ENCODE measurements around the gene MRTFA. TPM values are rescaled to one million over a fixed set of nuclear protein-coding genes. Genes with fewer than 3 reads are reported as not detected.

The MRTFA gene
- total RNA-seq, 1 donor from 2014 or later = 52.8 TPM

DNA sequence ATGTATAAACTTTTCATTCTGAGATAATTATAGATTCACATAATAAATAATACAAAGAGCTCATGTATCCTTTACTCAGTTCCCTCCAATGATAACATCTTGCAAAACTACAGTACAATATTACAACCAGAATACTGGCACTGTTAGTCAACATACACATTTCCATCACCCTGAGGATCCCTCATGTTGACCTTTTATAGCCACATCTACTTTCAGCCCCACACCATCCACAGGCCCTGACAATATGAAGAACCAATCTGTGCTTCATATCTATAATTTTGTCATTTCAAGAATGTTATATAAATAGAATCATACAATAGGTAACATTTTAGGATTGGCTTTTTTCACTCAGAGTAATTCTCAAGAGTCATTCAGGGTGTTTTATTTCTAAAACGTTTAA is 115.5 kb downstream of the MRTFA start:
- TF ChIP-seq, protein P1, sequence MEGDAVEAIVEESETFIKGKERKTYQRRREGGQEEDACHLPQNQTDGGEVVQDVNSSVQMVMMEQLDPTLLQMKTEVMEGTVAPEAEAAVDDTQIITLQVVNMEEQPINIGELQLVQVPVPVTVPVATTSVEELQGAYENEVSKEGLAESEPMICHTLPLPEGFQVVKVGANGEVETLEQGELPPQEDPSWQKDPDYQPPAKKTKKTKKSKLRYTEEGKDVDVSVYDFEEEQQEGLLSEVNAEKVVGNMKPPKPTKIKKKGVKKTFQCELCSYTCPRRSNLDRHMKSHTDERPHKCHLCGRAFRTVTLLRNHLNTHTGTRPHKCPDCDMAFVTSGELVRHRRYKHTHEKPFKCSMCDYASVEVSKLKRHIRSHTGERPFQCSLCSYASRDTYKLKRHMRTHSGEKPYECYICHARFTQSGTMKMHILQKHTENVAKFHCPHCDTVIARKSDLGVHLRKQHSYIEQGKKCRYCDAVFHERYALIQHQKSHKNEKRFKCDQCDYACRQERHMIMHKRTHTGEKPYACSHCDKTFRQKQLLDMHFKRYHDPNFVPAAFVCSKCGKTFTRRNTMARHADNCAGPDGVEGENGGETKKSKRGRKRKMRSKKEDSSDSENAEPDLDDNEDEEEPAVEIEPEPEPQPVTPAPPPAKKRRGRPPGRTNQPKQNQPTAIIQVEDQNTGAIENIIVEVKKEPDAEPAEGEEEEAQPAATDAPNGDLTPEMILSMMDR (conservative IDR thresholded peaks at IDR 0.05) = no peak
- DNase-seq (ENCODE audit: low read depth, low spot score) = no peak
- H3K4me1 Mint-ChIP-seq = peaks cover 4% of the 10 kb centered on the region
- no peak overlapping the region for H3K27ac Mint-ChIP-seq (ENCODE audit: unreplicated experiment)
- no peak overlapping the region for H3K4me3 Mint-ChIP-seq
- no peaks in the 10 kb centered on the region for H3K27me3 Mint-ChIP-seq (ENCODE audit: low read depth)
- H3K9me3 Mint-ChIP-seq = peaks cover 5% of the 10 kb centered on the region
- peaks cover 9% of the 10 kb centered on the region for H3K36me3 Mint-ChIP-seq (ENCODE audit: low read depth)

DNA sequence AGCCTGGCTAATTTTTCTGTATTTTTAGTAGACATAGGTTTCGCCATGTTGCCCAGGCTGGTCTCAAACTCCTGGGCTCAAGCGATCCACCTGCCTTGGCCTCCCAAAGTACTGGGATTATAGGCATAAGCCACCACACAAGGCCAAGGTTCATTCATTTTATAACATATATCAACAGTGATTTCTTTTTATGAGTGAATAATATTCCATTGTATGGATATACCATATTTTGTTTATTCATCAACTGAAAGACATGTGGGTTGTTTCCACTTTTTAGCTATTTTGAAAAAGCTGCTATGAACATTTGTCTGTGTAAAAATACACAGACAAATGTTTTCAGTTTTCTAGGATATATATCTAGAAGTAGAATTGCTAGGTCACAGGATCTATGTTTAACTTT is 116.0 kb downstream of the MRTFA start:
- no peaks in the 10 kb centered on the region for H3K27me3 Mint-ChIP-seq (ENCODE audit: low read depth)

DNA sequence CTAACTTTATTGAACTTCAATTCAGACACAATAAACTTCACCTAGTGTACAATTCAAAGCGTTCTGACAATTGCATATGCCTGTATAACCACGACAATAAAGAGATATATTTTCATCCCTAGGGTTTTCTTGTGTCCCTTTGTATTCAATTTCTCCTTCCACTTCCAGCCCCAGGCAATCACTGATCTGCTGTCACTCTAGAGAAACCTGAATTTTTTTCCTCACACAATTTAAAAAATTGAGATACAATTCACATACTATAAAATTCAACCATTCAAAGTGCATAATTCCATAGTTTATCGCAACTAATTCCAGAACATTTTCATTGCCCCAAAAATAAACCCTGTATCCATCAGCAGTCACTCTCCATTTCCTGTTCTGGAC is 116.6 kb downstream of the MRTFA start:
- Mint-ChIP-seq H3K4me1 (peaks cover 4% of the 10 kb centered on the region), H3K9me3 (peaks cover 5% of the 10 kb centered on the region), H3K36me3 (ENCODE audit: low read depth) (peaks cover 9% of the 10 kb centered on the region), H3K27me3 (ENCODE audit: low read depth) (no peaks in the 10 kb centered on the region), H3K27ac (ENCODE audit: unreplicated experiment) (no peak overlapping the region), H3K4me3 (no peak overlapping the region)
- TF ChIP-seq, protein P1 (conservative IDR thresholded peaks at IDR 0.05) = no peak
- DNase-seq (ENCODE audit: low read depth, low spot score) = no peak

More for the DNA sequence above, 116.0 kb downstream of the MRTFA start:
- H3K4me3 Mint-ChIP-seq = no peak overlapping the region
- H3K36me3 Mint-ChIP-seq (ENCODE audit: low read depth) = peaks cover 9% of the 10 kb centered on the region
- TF ChIP-seq, protein P1 (conservative IDR thresholded peaks at IDR 0.05) = no peak
- H3K4me1 Mint-ChIP-seq = peaks cover 4% of the 10 kb centered on the region
- peaks cover 5% of the 10 kb centered on the region for H3K9me3 Mint-ChIP-seq
- DNase-seq (ENCODE audit: low read depth, low spot score) = no peak
- H3K27ac Mint-ChIP-seq (ENCODE audit: unreplicated experiment) = no peak overlapping the region

- DNase-seq (ENCODE audit: low read depth, low spot score) = no peak
- peaks cover 4% of the 10 kb centered on the region for H3K4me1 Mint-ChIP-seq
- H3K9me3 Mint-ChIP-seq = peaks cover 5% of the 10 kb centered on the region
- H3K4me3 Mint-ChIP-seq = no peak overlapping the region
- H3K27ac Mint-ChIP-seq (ENCODE audit: unreplicated experiment) = no peak overlapping the region
- TF ChIP-seq, protein P1 (conservative IDR thresholded peaks at IDR 0.05) = no peak
- peaks cover 9% of the 10 kb centered on the region for H3K36me3 Mint-ChIP-seq (ENCODE audit: low read depth)
- H3K27me3 Mint-ChIP-seq (ENCODE audit: low read depth) = no peaks in the 10 kb centered on the region
Observed at GRCh38 chr22:40519284-40519947, 117.1 kb downstream of the MRTFA start.

DNA sequence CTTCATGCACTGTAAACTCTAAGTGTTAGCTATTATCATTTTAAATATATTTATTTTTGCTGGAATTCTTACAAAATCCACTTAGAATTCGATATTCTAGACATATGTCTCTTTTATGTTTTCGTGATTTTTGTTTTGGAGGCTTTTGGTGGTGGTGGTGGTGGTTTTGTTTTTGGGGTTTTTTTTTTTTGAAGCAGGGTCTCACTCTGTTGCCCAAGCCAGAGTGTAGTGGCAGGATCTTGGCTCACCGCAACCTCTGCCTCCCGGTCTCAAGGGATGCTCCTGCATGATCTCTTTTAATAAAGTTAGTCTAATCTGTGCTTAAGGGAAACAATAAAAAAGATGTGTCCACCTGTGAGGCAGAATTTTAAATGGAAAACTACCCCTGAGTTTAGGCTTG is 117.7 kb downstream of the MRTFA start:
- H3K9me3 Mint-ChIP-seq = peaks cover 5% of the 10 kb centered on the region
- H3K27ac Mint-ChIP-seq (ENCODE audit: unreplicated experiment) = peak overlapping the region; percentile 43
- peaks cover 4% of the 10 kb centered on the region for H3K4me1 Mint-ChIP-seq
- no peaks in the 10 kb centered on the region for H3K27me3 Mint-ChIP-seq (ENCODE audit: low read depth)
- TF ChIP-seq, protein P1 (conservative IDR thresholded peaks at IDR 0.05) = no peak
- H3K4me3 Mint-ChIP-seq = no peak overlapping the region
- no peak for DNase-seq (ENCODE audit: low read depth, low spot score)
- peaks cover 9% of the 10 kb centered on the region for H3K36me3 Mint-ChIP-seq (ENCODE audit: low read depth)

Data from neural crest cell (in vitro differentiated cells).